NCI-H460 (cell line): Measurements from ENCODE around the gene COX7C. TPM values are rescaled to one million over a fixed set of nuclear protein-coding genes. Genes with fewer than 3 reads are reported as not detected.
"Not testable (repeated sequence)": the region's sequence is repeated elsewhere in the genome, so short reads cannot be mapped to it uniquely, and the experiment has no call there.

Source experiments
- DNase-seq: peaks from one replicate; pipeline ENCODE4 v3.0.0-alpha.2; 2016; ENCODE audit warnings: low read depth; ENCODE audit errors: extremely low read depth
- polyA plus RNA-seq: library from polyadenylated mRNA; depleted of rRNA; stranded (reverse); fragments of >200 nt; gene quantifications from 2 replicates; pipeline ENCODE4 v1.2.3, GENCODE V29; 2014; cell fraction: nucleus; rRNA removed
- total RNA-seq: library from RNA; depleted of rRNA; stranded (reverse); fragments of >200 nt; shearing (Covaris generic); gene quantifications from 2 replicates; pipeline ENCODE4 v1.2.3, GENCODE V29; 2014; rRNA removed

The COX7C gene
- total RNA-seq = 684 and 807 TPM in 2 replicates
- polyA plus RNA-seq = 235 and 533 TPM in 2 replicates

- peak; percentile 96 for DNase-seq
Observed at GRCh38 chr5:86617756-86618576, at the start of gene COX7C. TSS of gene COX7C (plus strand) at chr5:86617941. CDS start at chr5:86618056, 115 bp downstream.

GRCh38 chr5:86569522-86570426 is 48.0 kb upstream of the COX7C start:
- not testable (repeated sequence) for DNase-seq

- DNase-seq = no peak
Observed at GRCh38 chr5:86570427-86571083, 47.2 kb upstream of the COX7C start.

- DNase-seq = not testable (repeated sequence)
Observed at GRCh38 chr5:86571109-86571508, 46.6 kb upstream of the COX7C start.

GRCh38 chr5:86572825-86573517 is 44.8 kb upstream of the COX7C start:
- no peak for DNase-seq

- DNase-seq = no peak
Observed at GRCh38 chr5:86579502-86579901, 38.2 kb upstream of the COX7C start.

GRCh38 chr5:86596476-86596875 is 21.3 kb upstream of the COX7C start:
- DNase-seq = no peak

- no peak for DNase-seq
Observed at GRCh38 chr5:86605881-86606280, 11.9 kb upstream of the COX7C start.

GRCh38 chr5:86613455-86613854 is 4.3 kb upstream of the COX7C start:
- DNase-seq = no peak

GRCh38 chr5:86617309-86617755 is 409 bp upstream of the COX7C start:
- DNase-seq = no peak

GRCh38 chr5:86623785-86624483 is 6.2 kb downstream of the COX7C start:
- DNase-seq = no peak

DNA sequence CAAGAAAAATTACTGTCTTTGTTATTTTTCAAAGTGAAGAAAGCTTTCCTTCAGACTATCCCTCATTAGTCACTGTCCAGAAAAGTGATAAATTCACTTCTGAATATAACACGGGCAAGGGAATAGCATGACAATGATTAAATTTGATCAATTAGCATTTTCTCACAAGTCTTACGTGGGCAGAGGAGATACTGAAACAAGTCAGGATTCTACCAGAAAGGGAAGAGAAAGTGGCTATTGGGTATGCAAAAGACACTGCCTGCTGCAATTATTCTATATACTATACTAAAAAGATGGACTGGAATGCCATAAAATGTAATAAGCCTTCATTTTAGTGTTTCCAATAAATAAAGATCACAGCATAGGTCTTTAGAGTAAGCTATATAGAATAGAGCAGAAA is 7.4 kb downstream of the COX7C start:
- DNase-seq = no peak

- no peak for DNase-seq
Observed at GRCh38 chr5:86626149-86626548, 8.4 kb downstream of the COX7C start.

DNA sequence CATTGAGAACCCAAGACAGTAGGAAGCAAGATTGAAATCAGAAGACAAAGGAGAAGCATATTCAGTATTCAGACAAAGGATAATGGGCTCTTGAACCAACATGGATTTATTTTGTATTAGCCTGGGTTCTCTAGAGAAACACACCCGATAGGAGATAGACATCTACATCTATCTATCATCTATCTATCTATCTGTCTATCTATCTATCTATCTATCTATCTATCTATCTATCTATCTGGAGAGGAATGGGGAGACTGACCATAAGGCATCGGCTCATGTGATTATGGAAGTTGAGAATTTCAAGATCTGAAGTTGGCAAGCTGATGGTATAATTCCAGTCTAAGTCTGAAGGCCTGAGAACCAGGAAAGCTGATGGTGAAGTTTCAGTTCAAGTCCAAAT is 13.4 kb downstream of the COX7C start:
- DNase-seq = no peak

DNA sequence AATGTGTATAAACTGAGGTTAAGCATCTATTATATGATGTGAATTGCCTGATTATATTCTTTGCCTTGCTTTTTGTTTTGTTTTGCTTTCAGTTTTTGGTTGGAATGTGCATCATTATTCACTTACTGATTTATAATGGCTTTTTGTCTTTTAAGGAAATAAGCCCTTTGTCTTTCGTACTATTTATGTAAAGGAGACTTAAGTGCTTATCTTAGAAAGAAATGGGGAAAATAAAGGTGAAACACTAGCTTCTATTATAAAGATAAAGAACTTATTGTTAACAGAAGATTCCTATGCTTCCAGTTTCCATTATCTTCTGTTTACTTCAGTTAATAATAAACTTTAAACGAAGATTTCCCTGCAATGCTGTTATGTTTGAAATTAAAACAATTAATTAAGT is 23.3 kb downstream of the COX7C start:
- no peak for DNase-seq

DNA sequence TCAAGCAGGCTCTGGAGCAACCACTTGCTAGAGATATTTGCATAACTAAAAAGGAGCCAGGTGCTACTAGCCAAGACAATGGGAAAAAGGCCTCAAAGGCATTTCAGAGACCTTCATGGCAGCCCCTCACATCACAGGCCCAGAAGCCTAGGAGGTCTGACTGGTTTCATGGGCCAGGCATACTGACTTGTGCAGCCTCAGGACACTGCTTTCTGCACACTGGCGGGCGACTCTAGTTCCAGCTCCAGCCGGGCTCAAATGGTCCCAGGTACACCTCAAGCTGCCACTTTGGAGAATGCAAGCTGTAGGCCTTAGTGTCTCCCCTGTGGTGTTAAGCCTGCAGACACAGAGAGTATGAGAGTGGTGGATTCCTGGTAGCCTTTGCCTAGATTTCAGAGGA is 27.1 kb downstream of the COX7C start:
- DNase-seq = no peak

- no peak for DNase-seq
Observed at GRCh38 chr5:86645885-86646284, 28.1 kb downstream of the COX7C start.

- no peak for DNase-seq
Observed at GRCh38 chr5:86646671-86647070, 28.9 kb downstream of the COX7C start.

GRCh38 chr5:86649832-86650505 is 32.2 kb downstream of the COX7C start:
- no peak for DNase-seq
